Activated T-helper 1 cell treated with anti-CD3 and anti-CD28 coated beads, Interleukin-12 subunit alpha, Interleukin-12 subunit beta, Interleukin-2, Interleukin-4 antibody, amounts not matched to agents 30 ng/mL and 10 ng/mL and 1 ng/mL, durations not matched to agents 14 hours and 24 hours and 36 hours (primary cell): Measurements from ENCODE around the gene VAMP3. TPM values are rescaled to one million over a fixed set of nuclear protein-coding genes. Genes with fewer than 3 reads are reported as not detected.

Experiments
- DNase-seq: peaks from one replicate; pipeline ENCODE4 v3.0.0; 2021; ENCODE audit warnings: low spot score
- H3K27ac Mint-ChIP-seq: one replicate; pipeline ENCODE4 v1.8.0; 2021; ENCODE audit warnings: mild to moderate bottlenecking, mixed read lengths
- H3K27me3 Mint-ChIP-seq: one replicate; pipeline ENCODE4 v1.8.0; 2022; ENCODE audit warnings: mild to moderate bottlenecking, moderate library complexity, mixed read lengths; ENCODE audit not compliant: insufficient read depth
- H3K36me3 Mint-ChIP-seq: one replicate; pipeline ENCODE4 v1.8.0; 2021; ENCODE audit warnings: low read depth, mixed read lengths
- H3K4me1 Mint-ChIP-seq: one replicate; pipeline ENCODE4 v1.8.0; 2021; ENCODE audit warnings: low read depth, mixed read lengths
- H3K4me3 Mint-ChIP-seq: one replicate; pipeline ENCODE4 v1.8.0; 2021; ENCODE audit warnings: mild to moderate bottlenecking, moderate library complexity, mixed read lengths
- H3K9me3 Mint-ChIP-seq: one replicate; pipeline ENCODE4 v1.8.0; 2021; ENCODE audit warnings: mixed read lengths
- intact Hi-C: fragments of 100-400 bp; cut with micrococcal nuclease; formaldehyde crosslinking; loops from one replicate; pipeline ENCODE4 v1.15.1; 2024
- total RNA-seq: library from RNA; stranded (reverse); gene quantifications from 2 replicates; pipeline ENCODE4 v1.2.3, GENCODE V29; 2022

VAMP3 gene
- total RNA-seq, 1 donor from 2014 or later = 26.8 TPM

GRCh38 chr1:7749126-7749525, 22.0 kb upstream of the VAMP3 start:
- Mint-ChIP-seq H3K9me3 (no peaks in the 10 kb centered on the region), H3K27ac (no peak overlapping the region)

GRCh38 chr1:7751174-7751573, 19.9 kb upstream of the VAMP3 start:
- Mint-ChIP-seq H3K4me1 (peaks cover 16% of the 10 kb centered on the region), H3K27me3 (peaks cover 9% of the 10 kb centered on the region), H3K9me3 (no peaks in the 10 kb centered on the region), H3K36me3 (no peaks in the 10 kb centered on the region), H3K27ac (no peak overlapping the region), H3K4me3 (no peak overlapping the region)
- DNase-seq = no peak
- intact Hi-C loops = no loop called here

More at GRCh38 chr1:7749126-7749525, 22.0 kb upstream of the VAMP3 start:
- intact Hi-C loops = no loop called here
- Mint-ChIP-seq H3K4me3 (no peak overlapping the region), H3K27me3 (peaks cover 13% of the 10 kb centered on the region), H3K36me3 (no peaks in the 10 kb centered on the region), H3K4me1 (peaks cover 15% of the 10 kb centered on the region)
- DNase-seq = no peak

GRCh38 chr1:7752512-7753417, 18.3 kb upstream of the VAMP3 start:
- no peak overlapping the region for H3K27ac Mint-ChIP-seq
- peaks cover 12% of the 10 kb centered on the region for H3K27me3 Mint-ChIP-seq
- peaks cover 16% of the 10 kb centered on the region for H3K4me1 Mint-ChIP-seq
- H3K36me3 Mint-ChIP-seq = no peaks in the 10 kb centered on the region
- H3K4me3 Mint-ChIP-seq = no peak overlapping the region
- H3K9me3 Mint-ChIP-seq = no peaks in the 10 kb centered on the region
- no peak for DNase-seq
- intact Hi-C loops = loop anchor here (1.0 kb wide), 1 partner anchor 85 kb away; no protein-coding TSS in a partner anchor

- Mint-ChIP-seq H3K9me3 (no peaks in the 10 kb centered on the region), H3K27ac (no peak overlapping the region), H3K4me1 (peaks cover 16% of the 10 kb centered on the region), H3K4me3 (no peak overlapping the region), H3K27me3 (peaks cover 12% of the 10 kb centered on the region), H3K36me3 (no peaks in the 10 kb centered on the region)
- intact Hi-C loops = loop anchor here (1.0 kb wide), 1 partner anchor 86 kb away; no protein-coding TSS in a partner anchor
- DNase-seq = no peak
Observed at GRCh38 chr1:7753641-7754040, 17.5 kb upstream of the VAMP3 start.

GRCh38 chr1:7754234-7754633, 16.9 kb upstream of the VAMP3 start:
- no peaks in the 10 kb centered on the region for H3K36me3 Mint-ChIP-seq
- DNase-seq = no peak
- peaks cover 16% of the 10 kb centered on the region for H3K4me1 Mint-ChIP-seq
- H3K9me3 Mint-ChIP-seq = no peaks in the 10 kb centered on the region
- no peak overlapping the region for H3K4me3 Mint-ChIP-seq
- intact Hi-C loops = no loop called here
- no peak overlapping the region for H3K27ac Mint-ChIP-seq
- H3K27me3 Mint-ChIP-seq = peaks cover 12% of the 10 kb centered on the region

- Mint-ChIP-seq H3K27ac (no peak overlapping the region), H3K27me3 (peaks cover 15% of the 10 kb centered on the region), H3K4me3 (no peak overlapping the region), H3K9me3 (no peaks in the 10 kb centered on the region), H3K36me3 (no peaks in the 10 kb centered on the region), H3K4me1 (peaks cover 16% of the 10 kb centered on the region)
- intact Hi-C loops = no loop called here
- no peak for DNase-seq
Observed at GRCh38 chr1:7755448-7755847, 15.6 kb upstream of the VAMP3 start.

- H3K27me3 Mint-ChIP-seq = peaks cover 25% of the 10 kb centered on the region
- H3K9me3 Mint-ChIP-seq = no peaks in the 10 kb centered on the region
- no peak overlapping the region for H3K27ac Mint-ChIP-seq
- no peaks in the 10 kb centered on the region for H3K36me3 Mint-ChIP-seq
- no peak for DNase-seq
- intact Hi-C loops = no loop called here
- H3K4me1 Mint-ChIP-seq = no peaks in the 10 kb centered on the region
- H3K4me3 Mint-ChIP-seq = no peak overlapping the region
Observed at GRCh38 chr1:7760245-7760644, 10.9 kb upstream of the VAMP3 start.

- intact Hi-C loops = no loop called here
- DNase-seq = no peak
- Mint-ChIP-seq H3K9me3 (no peaks in the 10 kb centered on the region), H3K27me3 (peaks cover 25% of the 10 kb centered on the region), H3K36me3 (no peaks in the 10 kb centered on the region), H3K4me3 (no peak overlapping the region), H3K27ac (no peak overlapping the region), H3K4me1 (no peaks in the 10 kb centered on the region)
Observed at GRCh38 chr1:7761103-7761502, 10.0 kb upstream of the VAMP3 start.

GRCh38 chr1:7767176-7767575, 3.9 kb upstream of the VAMP3 start:
- no peak for DNase-seq
- no peak overlapping the region for H3K27ac Mint-ChIP-seq
- H3K36me3 Mint-ChIP-seq = peaks cover 5% of the 10 kb centered on the region
- H3K27me3 Mint-ChIP-seq = peaks cover 37% of the 10 kb centered on the region
- peaks cover 16% of the 10 kb centered on the region for H3K4me1 Mint-ChIP-seq
- H3K4me3 Mint-ChIP-seq = no peak overlapping the region
- intact Hi-C loops = no loop called here
- H3K9me3 Mint-ChIP-seq = no peaks in the 10 kb centered on the region

- peaks cover 29% of the 10 kb centered on the region for H3K4me1 Mint-ChIP-seq
- no peak for DNase-seq
- H3K4me3 Mint-ChIP-seq = no peak overlapping the region
- peaks cover 30% of the 10 kb centered on the region for H3K27me3 Mint-ChIP-seq
- intact Hi-C loops = no loop called here
- H3K36me3 Mint-ChIP-seq = peaks cover 11% of the 10 kb centered on the region
- no peaks in the 10 kb centered on the region for H3K9me3 Mint-ChIP-seq
- H3K27ac Mint-ChIP-seq = no peak overlapping the region
Observed at GRCh38 chr1:7768583-7768982, 2.5 kb upstream of the VAMP3 start.

GRCh38 chr1:7769673-7770412, 1.3 kb upstream of the VAMP3 start:
- no peak overlapping the region for H3K27ac Mint-ChIP-seq
- peaks cover 15% of the 10 kb centered on the region for H3K36me3 Mint-ChIP-seq
- peaks cover 39% of the 10 kb centered on the region for H3K4me1 Mint-ChIP-seq
- H3K9me3 Mint-ChIP-seq = no peaks in the 10 kb centered on the region
- peaks cover 25% of the 10 kb centered on the region for H3K27me3 Mint-ChIP-seq
- H3K4me3 Mint-ChIP-seq = peak overlapping the region; percentile 43
- no peak for DNase-seq
- intact Hi-C loops = loop anchor here (5.0 kb wide), 1 partner anchor 68 kb away; no protein-coding TSS in a partner anchor

GRCh38 chr1:7770669-7770996, 463 bp upstream of the VAMP3 start:
- no peak for DNase-seq
- Mint-ChIP-seq H3K9me3 (no peaks in the 10 kb centered on the region), H3K36me3 (peaks cover 15% of the 10 kb centered on the region), H3K4me3 (peak overlapping the region; percentile 85), H3K4me1 (peaks cover 42% of the 10 kb centered on the region), H3K27me3 (peaks cover 24% of the 10 kb centered on the region), H3K27ac (peak overlapping the region; percentile 40)
- intact Hi-C loops = loop anchor here (5.0 kb wide), 1 partner anchor 68 kb away; no protein-coding TSS in a partner anchor

GRCh38 chr1:7771823-7772299, 765 bp downstream of the VAMP3 start:
- H3K27ac Mint-ChIP-seq = peak overlapping the region; percentile 76

More at GRCh38 chr1:7771823-7772299, 765 bp downstream of the VAMP3 start:
- no peaks in the 10 kb centered on the region for H3K9me3 Mint-ChIP-seq
- peaks cover 20% of the 10 kb centered on the region for H3K36me3 Mint-ChIP-seq
- DNase-seq = no peak
- H3K27me3 Mint-ChIP-seq = peaks cover 24% of the 10 kb centered on the region
- peaks cover 46% of the 10 kb centered on the region for H3K4me1 Mint-ChIP-seq
- intact Hi-C loops = loop anchor here (1.0 to 5.0 kb wide), 2 partner anchors 12 to 70 kb away; partner anchors contain the start of gene PER3
- H3K4me3 Mint-ChIP-seq = peak overlapping the region; percentile 90
